Measurements from ENCODE around the gene SCAMP3. TPM values are rescaled to one million over a fixed set of nuclear protein-coding genes. Genes with fewer than 3 reads are reported as not detected.

Gene SCAMP3
- total and polyA plus RNA-seq, 10 of the 15 experiments (the other 5 are each of a cell fraction or from before 2014, with no cell fraction given) = 17.2 to 133 (median 87.3) TPM

DNA sequence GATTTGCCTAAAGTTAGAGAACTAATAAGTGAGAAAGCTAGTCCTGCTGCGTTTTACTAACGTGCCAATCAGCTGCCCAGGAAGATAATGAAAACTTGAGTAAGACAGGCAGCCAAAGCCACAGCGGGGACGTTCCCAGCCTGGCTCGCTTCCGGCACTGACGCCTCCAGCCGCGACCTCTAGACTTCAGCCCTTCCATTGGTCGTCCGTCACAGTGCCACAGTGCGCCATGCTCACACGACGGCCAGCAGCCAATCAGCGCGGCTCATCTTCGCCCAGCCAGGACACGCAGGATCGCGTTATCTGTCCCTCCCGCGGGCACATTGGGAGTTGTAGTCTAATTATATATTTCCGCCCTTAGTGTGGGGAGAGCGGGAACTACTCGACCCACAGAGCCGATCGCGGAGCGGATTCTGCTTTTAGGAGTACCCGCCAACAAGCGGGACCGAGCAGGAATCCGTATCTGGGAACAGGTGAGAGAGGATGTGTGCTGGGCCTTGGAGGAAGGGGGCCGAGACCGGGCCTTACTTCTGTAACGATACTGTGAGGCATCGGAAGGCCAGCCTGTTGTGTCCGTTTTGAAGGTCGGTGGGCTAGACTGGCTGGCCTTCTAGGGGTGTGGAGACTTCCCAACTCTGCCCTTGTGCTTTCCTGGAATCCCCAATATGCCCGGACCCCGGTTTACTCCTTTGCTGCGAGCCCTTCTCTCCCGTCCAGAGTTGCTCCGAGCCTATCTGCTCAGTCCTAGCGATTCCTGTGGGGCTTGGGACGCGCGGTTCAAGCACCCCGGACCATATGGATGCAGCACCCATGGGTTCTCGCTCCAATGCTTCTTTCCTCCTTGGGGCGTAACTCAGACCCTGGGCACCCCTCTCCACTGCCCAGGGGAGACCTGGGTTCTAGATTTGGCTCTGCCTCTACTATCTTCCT is 46.6 kb upstream of the SCAMP3 start, which contains the start of gene FDPS:
Gene FDPS, plus strand, starts transcription at position 374 of the 930 bp plus-strand sequence. CDS start 924 bp downstream, outside the sequence.
- peak within 1 kb of the TSS; percentile 57 for H2AFZ ChIP-seq (ENCODE audit: control insufficient read depth, low read depth, low read length)
- SMC1A ChIA-PET (ENCODE audit: uncharacterized antibody, unreplicated experiment) = interaction anchor here (0.5 to 5.8 kb wide), 8 partner anchors 9 to 181 kb away, joined by 3 to 44 read pairs (median 4); partner anchors contain the start of genes ENTREP3 and SCAMP3
- intact Hi-C loops (cut with micrococcal nuclease; ENCODE audit: unreplicated experiment) (loop anchor here (1.0 to 2.0 kb wide), 2 partner anchors 30 to 36 kb away; partner anchors contain the start of gene CLK2), in situ Hi-C loops (cut with MboI) (no loop called here)
- peaks cover 0 to 22% of the 10 kb centered on the region in 2 experiments for H3K36me3 ChIP-seq (ENCODE audit: control insufficient read depth in 2 of 2, insufficient read depth in 2 of 2, low read length in 1 of 2)
- H3K4me3 ChIP-seq = peak within 1 kb of the TSS; percentile 96
- peak within 1 kb of the TSS; percentile 99 for H3K27ac ChIP-seq (ENCODE audit: control insufficient read depth, insufficient read depth)
- CTCF ChIA-PET = interaction anchor here (0.7 to 5.3 kb wide), 10 partner anchors 8 to 136 kb away, joined by 3 to 74 read pairs (median 4); partner anchors contain the start of genes ENTREP3, KRTCAP2 and RUSC1
- H3K9ac ChIP-seq (ENCODE audit: control insufficient read depth, insufficient read depth, low read length) = peak within 1 kb of the TSS; percentile 100
- H3K9me3 ChIP-seq (replicated peaks; ENCODE audit: control insufficient read depth, insufficient read depth, low read length) = no peaks in the 10 kb centered on the region
- H3K4me2 ChIP-seq (ENCODE audit: control insufficient read depth, insufficient read depth) = peak within 1 kb of the TSS; percentile 94
- peak; percentile 99 for DNase-seq (ENCODE audit: low read depth, low spot score)
- FAIRE-seq = peak; percentile 95
- H3K27me3 ChIP-seq (replicated peaks in 1 of 2; ENCODE audit: control insufficient read depth in 2 of 2, insufficient read depth in 2 of 2, low read length in 1 of 2) = no peaks in the 10 kb centered on the region
- H4K20me1 ChIP-seq (ENCODE audit: control insufficient read depth, insufficient read depth) = no peaks in the 10 kb centered on the region
- ATAC-seq = peak; percentile 95
- RAD21 ChIA-PET (ENCODE audit: unreplicated experiment) = interaction anchor here (0.7 to 4.8 kb wide), 7 partner anchors 12 to 68 kb away, joined by 3 to 44 read pairs (median 6); partner anchors contain the start of genes CLK2, RUSC1 and SCAMP3
- TSS peak; percentile 87 for BruUV-seq (replicated peaks)
- under 1% methylated on average over 51 of the region's 51 CpGs for WGBS (ENCODE audit: insufficient coverage, insufficient replicate concordance, low lambda C conversion rate, missing lambda C conversion rate)
- H3K79me2 ChIP-seq (ENCODE audit: control insufficient read depth, insufficient read depth, low read length) = peaks cover 46% of the 10 kb centered on the region
- POLR2A ChIA-PET = interaction anchor here (0.6 to 4.4 kb wide), 16 partner anchors 8 to 699 kb away, joined by 3 to 41 read pairs (median 6); partner anchors contain the start of genes CLK2, HCN3, RUSC1 and THBS3
- H3K4me1 ChIP-seq (ENCODE audit: control insufficient read depth, insufficient read depth, low read length) = peaks cover 14% of the 10 kb centered on the region
- TF ChIP-seq, protein P1, sequence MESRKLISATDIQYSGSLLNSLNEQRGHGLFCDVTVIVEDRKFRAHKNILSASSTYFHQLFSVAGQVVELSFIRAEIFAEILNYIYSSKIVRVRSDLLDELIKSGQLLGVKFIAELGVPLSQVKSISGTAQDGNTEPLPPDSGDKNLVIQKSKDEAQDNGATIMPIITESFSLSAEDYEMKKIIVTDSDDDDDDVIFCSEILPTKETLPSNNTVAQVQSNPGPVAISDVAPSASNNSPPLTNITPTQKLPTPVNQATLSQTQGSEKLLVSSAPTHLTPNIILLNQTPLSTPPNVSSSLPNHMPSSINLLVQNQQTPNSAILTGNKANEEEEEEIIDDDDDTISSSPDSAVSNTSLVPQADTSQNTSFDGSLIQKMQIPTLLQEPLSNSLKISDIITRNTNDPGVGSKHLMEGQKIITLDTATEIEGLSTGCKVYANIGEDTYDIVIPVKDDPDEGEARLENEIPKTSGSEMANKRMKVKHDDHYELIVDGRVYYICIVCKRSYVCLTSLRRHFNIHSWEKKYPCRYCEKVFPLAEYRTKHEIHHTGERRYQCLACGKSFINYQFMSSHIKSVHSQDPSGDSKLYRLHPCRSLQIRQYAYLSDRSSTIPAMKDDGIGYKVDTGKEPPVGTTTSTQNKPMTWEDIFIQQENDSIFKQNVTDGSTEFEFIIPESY (IDR thresholded peaks at IDR 0.05) = no peak
- TF ChIP-seq, protein P2, sequence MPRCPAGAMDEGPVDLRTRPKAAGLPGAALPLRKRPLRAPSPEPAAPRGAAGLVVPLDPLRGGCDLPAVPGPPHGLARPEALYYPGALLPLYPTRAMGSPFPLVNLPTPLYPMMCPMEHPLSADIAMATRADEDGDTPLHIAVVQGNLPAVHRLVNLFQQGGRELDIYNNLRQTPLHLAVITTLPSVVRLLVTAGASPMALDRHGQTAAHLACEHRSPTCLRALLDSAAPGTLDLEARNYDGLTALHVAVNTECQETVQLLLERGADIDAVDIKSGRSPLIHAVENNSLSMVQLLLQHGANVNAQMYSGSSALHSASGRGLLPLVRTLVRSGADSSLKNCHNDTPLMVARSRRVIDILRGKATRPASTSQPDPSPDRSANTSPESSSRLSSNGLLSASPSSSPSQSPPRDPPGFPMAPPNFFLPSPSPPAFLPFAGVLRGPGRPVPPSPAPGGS (IDR thresholded peaks at IDR 0.05; ENCODE audit: borderline replicate concordance, insufficient read depth, low read depth, low read length, poor library complexity, severe bottlenecking) = no peak
- TF ChIP-seq BACH1 (IDR thresholded peaks at IDR 0.05; ENCODE audit: borderline replicate concordance) (0 out of 2 replicates have a peak, but pooled peaks have one; percentile 19), FOXM1 (IDR thresholded peaks at IDR 0.05; ENCODE audit: low read depth, low read length) (no peak), CREM (IDR thresholded peaks at IDR 0.05; ENCODE audit: low read depth) (peak; percentile 97), CHD2 (IDR thresholded peaks at IDR 0.05; ENCODE audit: borderline replicate concordance, low read depth, low read length) (peak; percentile 98), IRF4 (IDR thresholded peaks at IDR 0.05; ENCODE audit: low read depth, low read length) (0 out of 2 replicates have a peak, but pooled peaks have one; percentile 32), CHD1 (IDR thresholded peaks at IDR 0.05; ENCODE audit: low read depth, low read length) (0 out of 2 replicates have a peak, but pooled peaks have one; percentile 47), NFXL1 (IDR thresholded peaks at IDR 0.05; ENCODE audit: borderline replicate concordance) (no peak), WRNIP1 (IDR thresholded peaks at IDR 0.05; ENCODE audit: borderline replicate concordance, low read depth, low read length) (no peak; the same call in 1 of the 2 replicates), ZZZ3 (IDR thresholded peaks at IDR 0.05; ENCODE audit: control insufficient read depth, insufficient read length, low read depth) (no peak)
- TF ChIP-seq, protein P3, sequence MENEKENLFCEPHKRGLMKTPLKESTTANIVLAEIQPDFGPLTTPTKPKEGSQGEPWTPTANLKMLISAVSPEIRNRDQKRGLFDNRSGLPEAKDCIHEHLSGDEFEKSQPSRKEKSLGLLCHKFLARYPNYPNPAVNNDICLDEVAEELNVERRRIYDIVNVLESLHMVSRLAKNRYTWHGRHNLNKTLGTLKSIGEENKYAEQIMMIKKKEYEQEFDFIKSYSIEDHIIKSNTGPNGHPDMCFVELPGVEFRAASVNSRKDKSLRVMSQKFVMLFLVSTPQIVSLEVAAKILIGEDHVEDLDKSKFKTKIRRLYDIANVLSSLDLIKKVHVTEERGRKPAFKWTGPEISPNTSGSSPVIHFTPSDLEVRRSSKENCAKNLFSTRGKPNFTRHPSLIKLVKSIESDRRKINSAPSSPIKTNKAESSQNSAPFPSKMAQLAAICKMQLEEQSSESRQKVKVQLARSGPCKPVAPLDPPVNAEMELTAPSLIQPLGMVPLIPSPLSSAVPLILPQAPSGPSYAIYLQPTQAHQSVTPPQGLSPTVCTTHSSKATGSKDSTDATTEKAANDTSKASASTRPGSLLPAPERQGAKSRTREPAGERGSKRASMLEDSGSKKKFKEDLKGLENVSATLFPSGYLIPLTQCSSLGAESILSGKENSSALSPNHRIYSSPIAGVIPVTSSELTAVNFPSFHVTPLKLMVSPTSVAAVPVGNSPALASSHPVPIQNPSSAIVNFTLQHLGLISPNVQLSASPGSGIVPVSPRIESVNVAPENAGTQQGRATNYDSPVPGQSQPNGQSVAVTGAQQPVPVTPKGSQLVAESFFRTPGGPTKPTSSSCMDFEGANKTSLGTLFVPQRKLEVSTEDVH (IDR thresholded peaks at IDR 0.05; ENCODE audit: low read depth, partially characterized antibody) = peak; percentile 62
- TF ChIP-seq, protein P4, sequence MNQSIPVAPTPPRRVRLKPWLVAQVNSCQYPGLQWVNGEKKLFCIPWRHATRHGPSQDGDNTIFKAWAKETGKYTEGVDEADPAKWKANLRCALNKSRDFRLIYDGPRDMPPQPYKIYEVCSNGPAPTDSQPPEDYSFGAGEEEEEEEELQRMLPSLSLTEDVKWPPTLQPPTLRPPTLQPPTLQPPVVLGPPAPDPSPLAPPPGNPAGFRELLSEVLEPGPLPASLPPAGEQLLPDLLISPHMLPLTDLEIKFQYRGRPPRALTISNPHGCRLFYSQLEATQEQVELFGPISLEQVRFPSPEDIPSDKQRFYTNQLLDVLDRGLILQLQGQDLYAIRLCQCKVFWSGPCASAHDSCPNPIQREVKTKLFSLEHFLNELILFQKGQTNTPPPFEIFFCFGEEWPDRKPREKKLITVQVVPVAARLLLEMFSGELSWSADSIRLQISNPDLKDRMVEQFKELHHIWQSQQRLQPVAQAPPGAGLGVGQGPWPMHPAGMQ (IDR thresholded peaks at IDR 0.05; ENCODE audit: borderline replicate concordance) = peak; percentile 59; the same call in 1 of the 2 replicates

Data from GM12878 (cell line).